HFF-Myc (cell line): ENCODE data around the gene TSGA10IP.

ENCODE experiments used
- DNase-seq: peaks from one replicate; pipeline ENCODE4 v3.0.0-alpha.2; 2011; ENCODE audit warnings: low read depth; ENCODE audit errors: extremely low read depth
- H3K4me3 ChIP-seq: replicated peaks from 2 replicates; pipeline ENCODE4 v1.5.1; 2011; ENCODE audit warnings: low read depth, mild to moderate bottlenecking, control low read depth, low read length
- CTCF ChIP-seq: IDR thresholded peaks from 2 replicates; pipeline ENCODE4 v1.5.1; 2012; ENCODE audit warnings: mild to moderate bottlenecking, low read depth, low read length, control low read depth; ENCODE audit errors: missing control alignments

Gene TSGA10IP

GRCh38 chr11:65945430-65945911 lies at the start of gene TSGA10IP:
Gene TSGA10IP, plus strand, starts transcription at chr11:65945480. Its CDS starts 196 bp downstream, at chr11:65945676.
- TF ChIP-seq CTCF: no peak
- no peak within 1 kb of the TSS for H3K4me3 ChIP-seq

GRCh38 chr11:65895482-65895981 lies 49.7 kb upstream of the TSGA10IP start:
- TF ChIP-seq CTCF: no peak
- H3K4me3 ChIP-seq: peak overlapping the region; percentile 71
- no peak for DNase-seq

More at GRCh38 chr11:65945430-65945911, at the start of gene TSGA10IP:
- no peak for DNase-seq

- no peak for TF ChIP-seq CTCF
- H3K4me3 ChIP-seq: peak overlapping the region; percentile 71
- no peak for DNase-seq
Observed at GRCh38 chr11:65896034-65896999, 49.0 kb upstream of the TSGA10IP start.

- no peak for TF ChIP-seq CTCF
- peak overlapping the region; percentile 71 for H3K4me3 ChIP-seq
- no peak for DNase-seq
Observed at GRCh38 chr11:65897020-65897471, 48.2 kb upstream of the TSGA10IP start.

GRCh38 chr11:65898656-65899355 lies 46.5 kb upstream of the TSGA10IP start:
- DNase-seq: no peak
- H3K4me3 ChIP-seq: peak overlapping the region; percentile 71
- TF ChIP-seq CTCF: no peak

- DNase-seq: no peak
Observed at GRCh38 chr11:65899356-65900124, 45.7 kb upstream of the TSGA10IP start.

More at GRCh38 chr11:65899356-65900124, 45.7 kb upstream of the TSGA10IP start:
- TF ChIP-seq CTCF: no peak
- H3K4me3 ChIP-seq: peak overlapping the region; percentile 71
